HepG2 (cell line): Measurements from ENCODE around the gene SLC22A4. TPM values are rescaled to one million over a fixed set of nuclear protein-coding genes. Genes with fewer than 3 reads are reported as not detected.
A peak's percentile ranks its signal among the peaks of the same experiment; 100 is the strongest.

ENCODE experiments used
- BCL6 ChIP-seq: IDR thresholded peaks from 2 replicates; pipeline ENCODE4 v1.6.1; 2016; ENCODE audit warnings: missing genetic modification reagents, missing compliant biosample characterization
- FOXP1 ChIP-seq, 2 experiments: fragments of 450-650 bp in 1 of 2; IDR thresholded peaks; 2 replicates each; pipeline ENCODE4 v1.6.1; 2017 to 2018; ENCODE audit warnings: antibody characterized with exemption in 1 of 2
- GABPA ChIP-seq, 2 experiments: IDR thresholded peaks; 2 replicates each; pipeline ENCODE4 v1.6.1; 2011 to 2016; ENCODE audit warnings: low read depth in 2 of 2, low read length in 1 of 2, missing biosample characterization in 1 of 2, missing genetic modification characterization in 1 of 2
- HDAC2 ChIP-seq: sonication (generic); formaldehyde crosslinking; IDR thresholded peaks from 2 replicates; pipeline ENCODE4 v1.4.0; 2020; ENCODE audit warnings: missing genetic modification reagents
- KLF16 ChIP-seq, 2 experiments: sonication (generic) in 1 of 2; formaldehyde crosslinking in 1 of 2; IDR thresholded peaks; 2 replicates each; pipeline versions ENCODE4 v1.6.1 to v1.8.0; 2016 to 2023; ENCODE audit warnings: missing genetic modification reagents in 2 of 2, missing compliant biosample characterization in 1 of 2
- RAD51 ChIP-seq: fragments of 450-650 bp; IDR thresholded peaks from 2 replicates; pipeline ENCODE4 v1.6.1; 2016; ENCODE audit warnings: borderline replicate concordance
- RXRB ChIP-seq: IDR thresholded peaks from 2 replicates; pipeline ENCODE4 v1.6.1; 2016; ENCODE audit warnings: borderline replicate concordance, missing genetic modification reagents, missing compliant biosample characterization
- SOX5 ChIP-seq: IDR thresholded peaks from 2 replicates; pipeline ENCODE4 v1.6.1; 2016; ENCODE audit warnings: borderline replicate concordance
- TEAD3 ChIP-seq: optimal IDR thresholded peaks from 2 replicates; pipeline ENCODE3; 2016; ENCODE audit warnings: borderline replicate concordance
- ZBTB1 ChIP-seq: sonication (generic); formaldehyde crosslinking; IDR thresholded peaks from 2 replicates; pipeline ENCODE4 v1.4.0; 2020; ENCODE audit warnings: missing genetic modification reagents, borderline replicate concordance
- ZNF362 ChIP-seq: sonication (generic); formaldehyde crosslinking; IDR thresholded peaks from 2 replicates; pipeline ENCODE4 v1.4.0; 2020; ENCODE audit warnings: missing genetic modification reagents, mild to moderate bottlenecking, borderline replicate concordance
- ZNF547 ChIP-seq: sonication (generic); formaldehyde crosslinking; IDR thresholded peaks from 2 replicates; pipeline ENCODE4 v1.5.1; 2020; ENCODE audit warnings: mild to moderate bottlenecking, missing genetic modification reagents
- polyA plus RNA-seq, 8 experiments: library from polyadenylated mRNA; depleted of rRNA in 3 of 8; stranded (reverse) in 7 of 8; unstranded in 1 of 8; fragments of >200 nt; fragmentation: Illumina TruSeq in 4 of 8; extraction: Trizol in 4 of 8; gene quantifications; 2 replicates each; pipeline versions ENCODE4 v1.2.1 to v1.2.3, GENCODE V29; 2011 to 2016; ENCODE audit warnings: low read depth in 4 of 8, missing spikeins in 1 of 8, mixed read lengths in 1 of 8; ENCODE audit not compliant: insufficient read depth in 1 of 8
- total RNA-seq, 5 experiments: library from RNA; depleted of rRNA; stranded (reverse); fragments of >200 nt; fragmentation: Illumina TruSeq; extraction: Trizol; gene quantifications; 2 replicates each; pipeline ENCODE4 v1.2.3, GENCODE V29; 2016; ENCODE audit warnings: low read depth in 1 of 5
- TF ChIP-seq, protein P1 (sequence below): sonication (generic); formaldehyde crosslinking; IDR thresholded peaks from 2 replicates; pipeline ENCODE4 v1.4.0; 2020; ENCODE audit warnings: missing genetic modification reagents
- TF ChIP-seq, protein P2 (sequence below): sonication (generic); formaldehyde crosslinking; IDR thresholded peaks from 2 replicates; pipeline ENCODE4 v1.4.0; 2020; ENCODE audit warnings: missing genetic modification reagents
- TF ChIP-seq, protein P3 (sequence below): sonication (generic); formaldehyde crosslinking; IDR thresholded peaks from 2 replicates; pipeline ENCODE4 v1.5.0; 2020; ENCODE audit warnings: mild to moderate bottlenecking, missing genetic modification reagents, borderline replicate concordance

SLC22A4 gene
- total and polyA plus RNA-seq, 2 of the 13 experiments (the other 11 are each of a cell fraction or from before 2014, with no cell fraction given) = 0.33 to 0.62 TPM

DNA sequence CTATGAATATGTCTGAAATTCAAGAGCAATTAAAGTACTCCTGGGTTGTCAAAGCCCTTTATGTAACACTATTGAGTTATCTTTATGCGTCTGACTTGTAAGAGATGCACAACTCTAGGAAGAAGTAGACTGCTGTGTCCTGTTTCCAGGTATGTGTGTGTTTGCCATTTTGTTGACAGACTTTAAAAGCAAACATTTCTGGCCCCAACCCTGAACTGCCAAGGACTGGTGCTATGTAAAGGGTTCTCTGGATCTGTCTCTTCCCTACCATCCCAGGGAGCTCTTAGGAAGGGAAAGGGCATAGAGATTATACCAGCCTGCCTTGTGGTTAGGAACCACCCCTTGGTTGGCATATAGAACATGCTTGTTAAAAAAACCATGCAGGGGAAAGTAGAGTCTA, 87.4 kb downstream of the SLC22A4 start (continued):
- TF ChIP-seq GABPA (IDR thresholded peaks at IDR 0.05; ENCODE audit: low read depth, low read length) (no peak), GABPA (CRISPR knock-in tag; IDR thresholded peaks at IDR 0.05; ENCODE audit: low read depth) (no peak), TEAD3 (CRISPR knock-in tag) (peak; percentile 48), RXRB (peak; percentile 46; the same call in 1 of the 2 replicates), RAD51 (no peak), FOXP1 (IDR thresholded peaks at IDR 0.05) (no peak), FOXP1 (CRISPR knock-in tag; IDR thresholded peaks at IDR 0.05) (peak; percentile 73), SOX5 (CRISPR knock-in tag) (no peak), ZNF547 (CRISPR knock-in tag) (no peak), KLF16 (CRISPR knock-in tag; IDR thresholded peaks at IDR 0.05) (no peak), ZBTB1 (CRISPR knock-in tag) (no peak), HDAC2 (CRISPR knock-in tag) (0 out of 2 replicates have a peak, but pooled peaks have one; percentile 21), ZNF362 (CRISPR knock-in tag) (no peak), BCL6 (CRISPR knock-in tag) (peak; percentile 79)
- TF ChIP-seq, protein P1, sequence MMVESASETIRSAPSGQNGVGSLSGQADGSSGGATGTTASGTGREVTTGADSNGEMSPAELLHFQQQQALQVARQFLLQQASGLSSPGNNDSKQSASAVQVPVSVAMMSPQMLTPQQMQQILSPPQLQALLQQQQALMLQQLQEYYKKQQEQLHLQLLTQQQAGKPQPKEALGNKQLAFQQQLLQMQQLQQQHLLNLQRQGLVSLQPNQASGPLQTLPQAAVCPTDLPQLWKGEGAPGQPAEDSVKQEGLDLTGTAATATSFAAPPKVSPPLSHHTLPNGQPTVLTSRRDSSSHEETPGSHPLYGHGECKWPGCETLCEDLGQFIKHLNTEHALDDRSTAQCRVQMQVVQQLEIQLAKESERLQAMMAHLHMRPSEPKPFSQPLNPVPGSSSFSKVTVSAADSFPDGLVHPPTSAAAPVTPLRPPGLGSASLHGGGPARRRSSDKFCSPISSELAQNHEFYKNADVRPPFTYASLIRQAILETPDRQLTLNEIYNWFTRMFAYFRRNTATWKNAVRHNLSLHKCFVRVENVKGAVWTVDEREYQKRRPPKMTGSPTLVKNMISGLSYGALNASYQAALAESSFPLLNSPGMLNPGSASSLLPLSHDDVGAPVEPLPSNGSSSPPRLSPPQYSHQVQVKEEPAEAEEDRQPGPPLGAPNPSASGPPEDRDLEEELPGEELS (CRISPR knock-in tag) = peak; percentile 64
- TF ChIP-seq, protein P2, sequence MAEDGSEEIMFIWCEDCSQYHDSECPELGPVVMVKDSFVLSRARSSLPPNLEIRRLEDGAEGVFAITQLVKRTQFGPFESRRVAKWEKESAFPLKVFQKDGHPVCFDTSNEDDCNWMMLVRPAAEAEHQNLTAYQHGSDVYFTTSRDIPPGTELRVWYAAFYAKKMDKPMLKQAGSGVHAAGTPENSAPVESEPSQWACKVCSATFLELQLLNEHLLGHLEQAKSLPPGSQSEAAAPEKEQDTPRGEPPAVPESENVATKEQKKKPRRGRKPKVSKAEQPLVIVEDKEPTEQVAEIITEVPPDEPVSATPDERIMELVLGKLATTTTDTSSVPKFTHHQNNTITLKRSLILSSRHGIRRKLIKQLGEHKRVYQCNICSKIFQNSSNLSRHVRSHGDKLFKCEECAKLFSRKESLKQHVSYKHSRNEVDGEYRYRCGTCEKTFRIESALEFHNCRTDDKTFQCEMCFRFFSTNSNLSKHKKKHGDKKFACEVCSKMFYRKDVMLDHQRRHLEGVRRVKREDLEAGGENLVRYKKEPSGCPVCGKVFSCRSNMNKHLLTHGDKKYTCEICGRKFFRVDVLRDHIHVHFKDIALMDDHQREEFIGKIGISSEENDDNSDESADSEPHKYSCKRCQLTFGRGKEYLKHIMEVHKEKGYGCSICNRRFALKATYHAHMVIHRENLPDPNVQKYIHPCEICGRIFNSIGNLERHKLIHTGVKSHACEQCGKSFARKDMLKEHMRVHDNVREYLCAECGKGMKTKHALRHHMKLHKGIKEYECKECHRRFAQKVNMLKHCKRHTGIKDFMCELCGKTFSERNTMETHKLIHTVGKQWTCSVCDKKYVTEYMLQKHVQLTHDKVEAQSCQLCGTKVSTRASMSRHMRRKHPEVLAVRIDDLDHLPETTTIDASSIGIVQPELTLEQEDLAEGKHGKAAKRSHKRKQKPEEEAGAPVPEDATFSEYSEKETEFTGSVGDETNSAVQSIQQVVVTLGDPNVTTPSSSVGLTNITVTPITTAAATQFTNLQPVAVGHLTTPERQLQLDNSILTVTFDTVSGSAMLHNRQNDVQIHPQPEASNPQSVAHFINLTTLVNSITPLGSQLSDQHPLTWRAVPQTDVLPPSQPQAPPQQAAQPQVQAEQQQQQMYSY (CRISPR knock-in tag) = no peak
- TF ChIP-seq, protein P3, sequence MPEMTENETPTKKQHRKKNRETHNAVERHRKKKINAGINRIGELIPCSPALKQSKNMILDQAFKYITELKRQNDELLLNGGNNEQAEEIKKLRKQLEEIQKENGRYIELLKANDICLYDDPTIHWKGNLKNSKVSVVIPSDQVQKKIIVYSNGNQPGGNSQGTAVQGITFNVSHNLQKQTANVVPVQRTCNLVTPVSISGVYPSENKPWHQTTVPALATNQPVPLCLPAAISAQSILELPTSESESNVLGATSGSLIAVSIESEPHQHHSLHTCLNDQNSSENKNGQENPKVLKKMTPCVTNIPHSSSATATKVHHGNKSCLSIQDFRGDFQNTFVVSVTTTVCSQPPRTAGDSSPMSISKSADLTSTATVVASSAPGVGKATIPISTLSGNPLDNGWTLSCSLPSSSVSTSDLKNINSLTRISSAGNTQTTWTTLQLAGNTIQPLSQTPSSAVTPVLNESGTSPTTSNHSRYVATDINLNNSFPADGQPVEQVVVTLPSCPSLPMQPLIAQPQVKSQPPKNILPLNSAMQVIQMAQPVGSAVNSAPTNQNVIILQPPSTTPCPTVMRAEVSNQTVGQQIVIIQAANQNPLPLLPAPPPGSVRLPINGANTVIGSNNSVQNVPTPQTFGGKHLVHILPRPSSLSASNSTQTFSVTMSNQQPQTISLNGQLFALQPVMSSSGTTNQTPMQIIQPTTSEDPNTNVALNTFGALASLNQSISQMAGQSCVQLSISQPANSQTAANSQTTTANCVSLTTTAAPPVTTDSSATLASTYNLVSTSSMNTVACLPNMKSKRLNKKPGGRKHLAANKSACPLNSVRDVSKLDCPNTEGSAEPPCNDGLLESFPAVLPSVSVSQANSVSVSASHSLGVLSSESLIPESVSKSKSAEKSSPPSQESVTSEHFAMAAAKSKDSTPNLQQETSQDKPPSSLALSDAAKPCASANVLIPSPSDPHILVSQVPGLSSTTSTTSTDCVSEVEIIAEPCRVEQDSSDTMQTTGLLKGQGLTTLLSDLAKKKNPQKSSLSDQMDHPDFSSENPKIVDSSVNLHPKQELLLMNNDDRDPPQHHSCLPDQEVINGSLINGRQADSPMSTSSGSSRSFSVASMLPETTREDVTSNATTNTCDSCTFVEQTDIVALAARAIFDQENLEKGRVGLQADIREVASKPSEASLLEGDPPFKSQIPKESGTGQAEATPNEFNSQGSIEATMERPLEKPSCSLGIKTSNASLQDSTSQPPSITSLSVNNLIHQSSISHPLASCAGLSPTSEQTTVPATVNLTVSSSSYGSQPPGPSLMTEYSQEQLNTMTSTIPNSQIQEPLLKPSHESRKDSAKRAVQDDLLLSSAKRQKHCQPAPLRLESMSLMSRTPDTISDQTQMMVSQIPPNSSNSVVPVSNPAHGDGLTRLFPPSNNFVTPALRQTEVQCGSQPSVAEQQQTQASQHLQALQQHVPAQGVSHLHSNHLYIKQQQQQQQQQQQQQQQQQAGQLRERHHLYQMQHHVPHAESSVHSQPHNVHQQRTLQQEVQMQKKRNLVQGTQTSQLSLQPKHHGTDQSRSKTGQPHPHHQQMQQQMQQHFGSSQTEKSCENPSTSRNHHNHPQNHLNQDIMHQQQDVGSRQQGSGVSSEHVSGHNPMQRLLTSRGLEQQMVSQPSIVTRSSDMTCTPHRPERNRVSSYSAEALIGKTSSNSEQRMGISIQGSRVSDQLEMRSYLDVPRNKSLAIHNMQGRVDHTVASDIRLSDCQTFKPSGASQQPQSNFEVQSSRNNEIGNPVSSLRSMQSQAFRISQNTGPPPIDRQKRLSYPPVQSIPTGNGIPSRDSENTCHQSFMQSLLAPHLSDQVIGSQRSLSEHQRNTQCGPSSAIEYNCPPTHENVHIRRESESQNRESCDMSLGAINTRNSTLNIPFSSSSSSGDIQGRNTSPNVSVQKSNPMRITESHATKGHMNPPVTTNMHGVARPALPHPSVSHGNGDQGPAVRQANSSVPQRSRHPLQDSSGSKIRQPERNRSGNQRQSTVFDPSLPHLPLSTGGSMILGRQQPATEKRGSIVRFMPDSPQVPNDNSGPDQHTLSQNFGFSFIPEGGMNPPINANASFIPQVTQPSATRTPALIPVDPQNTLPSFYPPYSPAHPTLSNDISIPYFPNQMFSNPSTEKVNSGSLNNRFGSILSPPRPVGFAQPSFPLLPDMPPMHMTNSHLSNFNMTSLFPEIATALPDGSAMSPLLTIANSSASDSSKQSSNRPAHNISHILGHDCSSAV = no peak
